GM19023 (cell line): ENCODE data around the gene GRPEL2.
A peak's percentile ranks its signal among the peaks of the same experiment; 100 is the strongest.
"Not testable (repeated sequence)": the region's sequence is repeated elsewhere in the genome, so short reads cannot be mapped to it uniquely, and the experiment has no call there.

Experiments
- ATAC-seq: cut with Tn5 transposase; IDR thresholded peaks from one replicate; pipeline ENCODE4 v1.9.1; 2021; ENCODE audit warnings: mild to moderate bottlenecking, moderate library complexity; ENCODE audit not compliant: unreplicated experiment

Gene GRPEL2

GRCh38 chr5:149374801-149375200 lies 29.5 kb downstream of the GRPEL2 start:
- no peak for ATAC-seq

- ATAC-seq: no peak
Measured at GRCh38 chr5:149375434-149375833, 30.1 kb downstream of the GRPEL2 start.

- no peak for ATAC-seq
Measured at GRCh38 chr5:149376104-149376503, 30.8 kb downstream of the GRPEL2 start.

GRCh38 chr5:149376711-149377447 lies 31.6 kb downstream of the GRPEL2 start:
- no peak for ATAC-seq

GRCh38 chr5:149378241-149378820 lies 33.0 kb downstream of the GRPEL2 start:
- no peak for ATAC-seq

DNA sequence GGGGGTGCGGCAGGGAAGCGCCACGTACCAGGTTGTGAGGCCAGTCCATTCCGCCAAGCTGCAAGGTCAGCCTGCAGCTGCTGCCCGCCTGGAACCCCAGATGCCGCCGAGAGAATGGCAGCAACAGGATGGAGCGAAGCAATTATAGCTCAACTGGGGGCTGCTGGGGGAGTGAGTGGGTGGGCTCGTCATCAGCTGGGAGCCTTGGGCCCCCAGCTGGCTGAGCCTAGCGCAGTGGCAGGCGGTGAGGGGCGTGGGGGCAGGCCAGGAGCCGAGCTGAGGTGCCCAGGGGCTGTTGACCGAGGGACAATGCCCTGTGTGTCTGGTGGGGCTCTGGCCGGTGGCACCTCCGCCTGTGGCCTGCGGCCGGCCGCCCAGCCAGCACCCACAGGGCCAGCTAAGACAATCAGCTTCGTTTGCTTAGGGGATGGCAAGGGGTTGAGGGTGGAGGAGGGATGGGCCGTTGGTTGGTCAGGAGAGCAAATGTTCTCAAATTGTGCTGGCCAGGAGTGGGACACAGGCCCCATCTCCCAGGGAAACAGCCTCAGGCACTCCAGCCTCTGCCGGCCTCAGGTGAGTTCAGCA lies 34.0 kb downstream of the GRPEL2 start, which contains the start of gene IL17B:
Gene IL17B, minus strand, starts transcription at position 116 of the 585 bp plus-strand sequence. Its CDS starts 67 bp downstream, at position 49.
- no peak for ATAC-seq

DNA sequence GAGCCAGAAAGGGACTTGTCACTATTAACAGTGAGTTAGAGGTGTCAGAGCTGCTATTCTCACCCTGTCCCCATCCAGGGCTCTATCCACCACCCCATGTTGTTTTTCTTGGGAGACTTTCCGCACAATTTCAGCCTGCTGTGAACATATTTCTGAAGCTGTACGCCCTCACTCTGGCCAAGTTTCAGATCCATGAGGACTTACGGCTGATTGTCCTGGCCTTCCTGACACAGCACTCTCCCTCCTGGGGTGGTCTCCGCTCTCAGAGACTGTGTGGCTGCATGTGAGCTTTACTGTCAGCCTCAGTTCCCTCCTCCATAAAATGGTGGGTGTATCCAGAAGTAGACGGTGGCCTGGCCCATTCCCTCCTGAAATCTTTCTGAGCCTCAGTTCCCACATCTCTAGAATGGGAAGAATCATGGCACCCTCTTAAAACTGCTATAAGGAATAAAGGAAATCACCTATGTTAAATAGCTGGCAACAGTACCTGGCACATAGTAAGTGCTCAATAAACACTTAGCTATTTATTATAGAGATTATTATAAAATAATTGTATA lies 34.6 kb downstream of the GRPEL2 start:
- no peak for ATAC-seq

GRCh38 chr5:149380466-149381121 lies 35.3 kb downstream of the GRPEL2 start:
- ATAC-seq: no peak

DNA sequence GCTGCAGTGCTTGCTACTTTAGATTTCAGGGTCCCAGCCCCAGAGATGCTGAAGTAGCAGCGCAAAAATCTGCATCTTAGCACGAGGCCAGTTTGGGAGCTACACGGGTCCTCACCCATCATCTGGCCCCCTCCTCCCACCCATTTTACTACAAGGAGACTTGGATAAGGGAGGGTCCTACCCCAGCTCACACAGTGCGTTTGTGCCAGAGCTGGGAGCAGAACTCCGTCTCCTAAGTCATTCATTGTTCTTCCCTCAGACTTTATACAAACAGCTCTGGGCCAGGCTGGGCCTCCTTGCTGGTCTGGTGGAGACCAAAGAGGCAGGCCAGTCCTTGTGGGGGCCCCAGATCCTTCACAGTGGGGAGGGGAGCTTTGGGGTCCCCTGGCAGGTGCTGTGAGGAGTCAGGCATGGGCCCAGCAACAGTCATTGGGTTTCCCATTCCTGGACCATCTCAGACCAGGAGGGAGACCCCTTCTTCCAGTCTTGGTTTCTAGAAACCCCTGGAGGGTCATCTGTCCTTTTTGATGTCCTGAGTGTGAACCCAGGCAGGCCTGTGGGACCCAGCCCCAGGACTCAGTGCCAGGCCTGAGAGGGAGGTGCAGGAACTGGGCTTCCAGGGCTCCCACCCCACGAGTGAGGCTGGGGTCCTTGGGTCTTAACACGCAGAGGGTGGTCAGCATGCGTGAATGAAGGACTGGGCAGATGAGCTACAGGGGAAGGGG lies 36.1 kb downstream of the GRPEL2 start:
- peak; percentile 5 for ATAC-seq

- ATAC-seq: peak; percentile 84
Measured at GRCh38 chr5:149381986-149382338, 36.7 kb downstream of the GRPEL2 start.

DNA sequence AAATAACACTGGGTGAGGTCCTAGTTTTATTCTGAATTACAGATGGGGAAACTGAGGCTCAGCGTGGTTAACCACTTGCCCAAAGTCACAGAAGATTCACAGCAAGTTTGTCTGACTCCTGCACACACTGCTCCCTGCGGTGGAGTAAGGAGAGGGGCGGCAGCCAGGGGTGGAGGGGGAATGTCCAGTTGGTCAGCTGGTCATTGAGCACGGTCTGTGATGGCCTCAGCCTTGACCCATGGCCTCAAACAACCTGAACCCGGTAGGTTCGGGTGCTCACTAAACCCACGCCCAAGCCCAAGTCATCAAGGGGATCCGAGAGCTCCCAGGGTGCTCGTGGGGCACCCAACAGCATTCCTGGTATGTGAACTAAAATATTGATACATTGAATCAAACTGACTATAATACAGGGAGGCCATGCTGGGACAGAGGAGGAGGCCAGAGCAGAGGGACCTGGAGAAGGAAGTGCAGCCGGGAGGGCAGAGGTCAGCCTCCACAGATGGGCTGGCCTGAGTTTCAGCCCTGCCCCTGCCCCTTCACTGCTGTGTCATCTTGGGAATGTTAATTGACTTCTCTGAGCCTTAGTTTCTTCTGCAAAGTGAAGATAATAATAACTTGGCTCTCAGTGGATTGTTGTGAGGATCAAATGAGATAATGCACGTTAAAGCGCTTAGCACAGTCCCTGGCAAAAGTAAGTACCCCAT lies 37.4 kb downstream of the GRPEL2 start:
- no peak for ATAC-seq

GRCh38 chr5:149383399-149383798 lies 38.1 kb downstream of the GRPEL2 start:
- ATAC-seq: no peak

- no peak for ATAC-seq
Measured at GRCh38 chr5:149386166-149386565, 40.9 kb downstream of the GRPEL2 start.

GRCh38 chr5:149387081-149387631 lies 41.9 kb downstream of the GRPEL2 start:
- ATAC-seq: no peak

- no peak for ATAC-seq
Measured at GRCh38 chr5:149387982-149388381, 42.7 kb downstream of the GRPEL2 start.

- ATAC-seq: no peak
Measured at GRCh38 chr5:149388498-149389190, 43.3 kb downstream of the GRPEL2 start.

GRCh38 chr5:149389552-149390495 lies 44.5 kb downstream of the GRPEL2 start:
- no peak for ATAC-seq

- not testable (repeated sequence) for ATAC-seq
Measured at GRCh38 chr5:149391076-149391475, 45.8 kb downstream of the GRPEL2 start.
